H9 (cell line): Measurements from ENCODE around the gene MMP11. TPM values are rescaled to one million over a fixed set of nuclear protein-coding genes. Genes with fewer than 3 reads are reported as not detected.

ENCODE experiments used
- DNase-seq: peaks from one replicate; pipeline ENCODE4 v3.0.0-alpha.2; 2017
- H2AFZ ChIP-seq: one replicate; pipeline ENCODE4 v1.6.1; 2013; ENCODE audit warnings: mild to moderate bottlenecking, low read length, control low read depth, moderate library complexity
- H2AK5ac ChIP-seq: 2 replicates; pipeline ENCODE4 v1.6.1; 2013; ENCODE audit warnings: low read length, control low read depth, mixed read lengths; ENCODE audit not compliant: insufficient read length
- H2BK120ac ChIP-seq: one replicate; pipeline ENCODE4 v1.6.1; 2013; ENCODE audit warnings: low read depth, mild to moderate bottlenecking, low read length, control low read depth, inconsistent platforms; ENCODE audit not compliant: poor library complexity, severe bottlenecking
- H2BK12ac ChIP-seq: 2 replicates; pipeline ENCODE4 v1.6.1; 2013; ENCODE audit warnings: low read length, control low read depth, mixed read lengths, low read depth; ENCODE audit not compliant: insufficient read length
- H2BK15ac ChIP-seq: 2 replicates; pipeline ENCODE4 v1.6.1; 2013; ENCODE audit warnings: low read depth, low read length, control low read depth
- H2BK20ac ChIP-seq: one replicate; pipeline ENCODE4 v1.6.1; 2013; ENCODE audit warnings: low read depth, mild to moderate bottlenecking, low read length, control low read depth, inconsistent platforms; ENCODE audit not compliant: poor library complexity, severe bottlenecking
- H2BK5ac ChIP-seq: 2 replicates; pipeline ENCODE4 v1.6.1; 2013; ENCODE audit warnings: low read length, control low read depth, mixed read lengths; ENCODE audit not compliant: insufficient read length
- H3K14ac ChIP-seq: 2 replicates; pipeline ENCODE4 v1.6.1; 2013; ENCODE audit warnings: low read length, control low read depth; ENCODE audit not compliant: insufficient read depth
- H3K18ac ChIP-seq: 2 replicates; pipeline ENCODE4 v1.6.1; 2013; ENCODE audit warnings: low read depth, mild to moderate bottlenecking, mixed read lengths, low read length, control low read depth; ENCODE audit not compliant: insufficient read length
- H3K23ac ChIP-seq: 2 replicates; pipeline ENCODE4 v1.6.1; 2013; ENCODE audit warnings: low read length, control low read depth, mixed read lengths, low read depth; ENCODE audit not compliant: insufficient read length
- H3K23me2 ChIP-seq: 2 replicates; pipeline ENCODE4 v1.6.1; 2013; ENCODE audit warnings: low read depth, mild to moderate bottlenecking, mixed read lengths, low read length, control low read depth; ENCODE audit not compliant: insufficient read length, poor library complexity, severe bottlenecking
- H3K27ac ChIP-seq: 2 replicates; pipeline ENCODE4 v1.5.1; 2013; ENCODE audit warnings: low read length, control low read depth, mixed read lengths, low read depth; ENCODE audit not compliant: insufficient read length
- H3K27me3 ChIP-seq: 2 replicates; pipeline ENCODE4 v1.6.1; 2013; ENCODE audit warnings: low read length, control low read depth, inconsistent platforms; ENCODE audit not compliant: insufficient read depth
- H3K4ac ChIP-seq: 2 replicates; pipeline ENCODE4 v1.6.1; 2013; ENCODE audit warnings: low read depth, mild to moderate bottlenecking, control low read depth, inconsistent platforms, low read length, moderate library complexity
- H3K4me1 ChIP-seq: 2 replicates; pipeline ENCODE4 v1.6.1; 2013; ENCODE audit warnings: low read length, control low read depth, inconsistent platforms; ENCODE audit not compliant: insufficient read depth
- H3K4me2 ChIP-seq: 2 replicates; pipeline ENCODE4 v1.6.1; 2013; ENCODE audit warnings: low read length, control low read depth, mixed read lengths; ENCODE audit not compliant: insufficient read length, insufficient read depth
- H3K56ac ChIP-seq: 2 replicates; pipeline ENCODE4 v1.6.1; 2013; ENCODE audit warnings: low read depth, mild to moderate bottlenecking, mixed read lengths, low read length, control low read depth; ENCODE audit not compliant: insufficient read length
- H3K79me1 ChIP-seq: 2 replicates; pipeline ENCODE4 v1.6.1; 2013; ENCODE audit warnings: low read depth, mild to moderate bottlenecking, moderate library complexity, low read length, control low read depth, inconsistent platforms; ENCODE audit not compliant: insufficient read depth, poor library complexity, severe bottlenecking
- H3K79me2 ChIP-seq: 2 replicates; pipeline ENCODE4 v1.6.1; 2013; ENCODE audit warnings: low read length, control low read depth, inconsistent platforms; ENCODE audit not compliant: insufficient read depth
- H3K9ac ChIP-seq: 2 replicates; pipeline ENCODE4 v1.6.1; 2013; ENCODE audit warnings: low read length, control low read depth, mixed read lengths; ENCODE audit not compliant: insufficient read length; ENCODE audit errors: extremely low read depth
- H3K9me3 ChIP-seq: one replicate; pipeline ENCODE4 v1.6.1; 2013; ENCODE audit warnings: low read depth, low read length, inconsistent platforms; ENCODE audit not compliant: control insufficient read depth
- H3T11ph ChIP-seq: one replicate; pipeline ENCODE4 v1.6.1; 2013; ENCODE audit warnings: mild to moderate bottlenecking, low read length, control low read depth, inconsistent platforms
- H4K20me1 ChIP-seq: one replicate; pipeline ENCODE4 v1.6.1; 2013; ENCODE audit not compliant: control insufficient read depth, insufficient read length, insufficient read depth
- H4K5ac ChIP-seq: 2 replicates; pipeline ENCODE4 v1.6.1; 2013; ENCODE audit warnings: low read depth, mild to moderate bottlenecking, mixed read lengths, low read length, control low read depth; ENCODE audit not compliant: insufficient read length
- H4K8ac ChIP-seq: replicated peaks from 2 replicates; pipeline ENCODE4 v1.6.1; 2013; ENCODE audit warnings: low read length, control low read depth, mixed read lengths, low read depth; ENCODE audit not compliant: insufficient read length
- H4K91ac ChIP-seq: 2 replicates; pipeline ENCODE4 v1.6.1; 2013; ENCODE audit warnings: low read depth, mild to moderate bottlenecking, moderate library complexity, mixed read lengths, low read length, control low read depth; ENCODE audit not compliant: insufficient read length
- H3K27ac Mint-ChIP-seq, 3 experiments: 2 replicates in 2 of 3; 3 replicates in 1 of 3; pipeline ENCODE4 v1.8.0; 2020 to 2021; ENCODE audit warnings: mixed read lengths in 3 of 3, mild to moderate bottlenecking in 1 of 3, moderate library complexity in 1 of 3
- H3K27me3 Mint-ChIP-seq: 2 replicates; pipeline ENCODE4 v1.8.0; 2021; ENCODE audit warnings: low read depth, mild to moderate bottlenecking, moderate library complexity, mixed read lengths
- H3K36me3 Mint-ChIP-seq, 3 experiments: 2 replicates in 2 of 3; 3 replicates in 1 of 3; pipeline ENCODE4 v1.8.0; 2020 to 2021; ENCODE audit warnings: low read depth in 3 of 3, mixed read lengths in 3 of 3; ENCODE audit not compliant: insufficient read depth in 1 of 3
- H3K4me1 Mint-ChIP-seq, 2 experiments: 2 replicates each; pipeline ENCODE4 v1.8.0; 2020; ENCODE audit warnings: mixed read lengths in 2 of 2
- H3K4me3 Mint-ChIP-seq, 2 experiments: 2 replicates in 1 of 2; 3 replicates in 1 of 2; pipeline ENCODE4 v1.8.0; 2020 to 2021; ENCODE audit warnings: mild to moderate bottlenecking in 2 of 2, mixed read lengths in 2 of 2, moderate library complexity in 1 of 2
- H3K9me3 Mint-ChIP-seq, 2 experiments: 2 replicates in 1 of 2; 3 replicates in 1 of 2; pipeline ENCODE4 v1.8.0; 2020; ENCODE audit warnings: mild to moderate bottlenecking in 2 of 2, mixed read lengths in 2 of 2, moderate library complexity in 1 of 2
- CTCF ChIP-seq: fragments of 200-600 bp; sonication (generic); conservative IDR thresholded peaks from 3 replicates; pipeline ENCODE4 v1.8.0; 2021; ENCODE audit warnings: antibody characterized with exemption, mild to moderate bottlenecking
- WGBS: extraction: QIAGEN DNeasy Blood & Tissue Kit; methylation state at CpG from one replicate; pipeline ENCODE4 v1.1.7; 2013; ENCODE audit warnings: missing lambda C conversion rate, low lambda C conversion rate, mixed read lengths; ENCODE audit not compliant: insufficient read length; ENCODE audit errors: extremely low coverage; 5-methylcytosine and 5-hydroxymethylcytosine counted together
- total RNA-seq: library from RNA; stranded (reverse); gene quantifications from 2 replicates; pipeline ENCODE4 v1.2.1, GENCODE V29; 2021

Gene MMP11
- total RNA-seq, 1 experiment from 2014 or later: 5.3 TPM

GRCh38 chr22:23767673-23768548, 4.7 kb upstream of the MMP11 start, which contains the start of gene CHCHD10:
TSS of gene CHCHD10 (minus strand) at chr22:23767972. CDS start at chr22:23767874, 98 bp downstream.
- Histone ChIP-seq H2AK5ac (no peak within 1 kb of the TSS), H3K27ac (no peak within 1 kb of the TSS), H4K5ac (no peak within 1 kb of the TSS), H2BK120ac (no peak within 1 kb of the TSS), H3K14ac (0 out of 2 replicates have a peak within 1 kb of the TSS, but pooled peaks have one; percentile 7), H3K27me3 (peaks cover 6% of the 10 kb centered on the region; the same call in 1 of the 2 replicates), H3K9ac (no peak within 1 kb of the TSS), H3K79me2 (no peaks in the 10 kb centered on the region), H2BK12ac (no peak within 1 kb of the TSS), H3K56ac (no peak within 1 kb of the TSS), H2BK20ac (no peak within 1 kb of the TSS), H2AFZ (no peak within 1 kb of the TSS), H3K23me2 (peaks cover 8% of the 10 kb centered on the region), H3K4me1 (no peaks in the 10 kb centered on the region; the same call in 1 of the 2 replicates), H4K20me1 (no peaks in the 10 kb centered on the region), H2BK5ac (no peak within 1 kb of the TSS), H3K23ac (no peak within 1 kb of the TSS), H3K9me3 (no peaks in the 10 kb centered on the region), H3K79me1 (no peaks in the 10 kb centered on the region), H3T11ph (no peak within 1 kb of the TSS), H4K8ac (no peak within 1 kb of the TSS), H4K91ac (no peak within 1 kb of the TSS), H3K4ac (no peak within 1 kb of the TSS), H3K4me2 (peak within 1 kb of the TSS; percentile 39), H3K18ac (peak within 1 kb of the TSS; percentile 56), H2BK15ac (no peak within 1 kb of the TSS)
- H3K27ac Mint-ChIP-seq: peak within 1 kb of the TSS in 2 of 3 experiments; percentile 53 to 55; a peak in 2 of 7 replicates
- peaks cover 5 to 10% (median 7%) of the 10 kb centered on the region in 3 experiments; a peak in 4 of 7 replicates for H3K36me3 Mint-ChIP-seq
- TF ChIP-seq CTCF: peak; percentile 93
- peak; percentile 86 for DNase-seq
- H3K4me3 Mint-ChIP-seq: peak within 1 kb of the TSS; percentile 74 to 91
- H3K4me1 Mint-ChIP-seq: peaks cover 18 to 37% of the 10 kb centered on the region in 2 experiments
- H3K27me3 Mint-ChIP-seq: peaks cover 43% of the 10 kb centered on the region
- WGBS: no CpG with 5 or more reads among the region's 63 CpGs
- no peaks in the 10 kb centered on the region for H3K9me3 Mint-ChIP-seq
